ENCODE measurements around the gene GDF15.

The GDF15 gene

GRCh38 chr19:18431351-18432197, 45.6 kb downstream of the GDF15 start:
- no peak for DNase-seq (ENCODE audit: low read depth)

DNA sequence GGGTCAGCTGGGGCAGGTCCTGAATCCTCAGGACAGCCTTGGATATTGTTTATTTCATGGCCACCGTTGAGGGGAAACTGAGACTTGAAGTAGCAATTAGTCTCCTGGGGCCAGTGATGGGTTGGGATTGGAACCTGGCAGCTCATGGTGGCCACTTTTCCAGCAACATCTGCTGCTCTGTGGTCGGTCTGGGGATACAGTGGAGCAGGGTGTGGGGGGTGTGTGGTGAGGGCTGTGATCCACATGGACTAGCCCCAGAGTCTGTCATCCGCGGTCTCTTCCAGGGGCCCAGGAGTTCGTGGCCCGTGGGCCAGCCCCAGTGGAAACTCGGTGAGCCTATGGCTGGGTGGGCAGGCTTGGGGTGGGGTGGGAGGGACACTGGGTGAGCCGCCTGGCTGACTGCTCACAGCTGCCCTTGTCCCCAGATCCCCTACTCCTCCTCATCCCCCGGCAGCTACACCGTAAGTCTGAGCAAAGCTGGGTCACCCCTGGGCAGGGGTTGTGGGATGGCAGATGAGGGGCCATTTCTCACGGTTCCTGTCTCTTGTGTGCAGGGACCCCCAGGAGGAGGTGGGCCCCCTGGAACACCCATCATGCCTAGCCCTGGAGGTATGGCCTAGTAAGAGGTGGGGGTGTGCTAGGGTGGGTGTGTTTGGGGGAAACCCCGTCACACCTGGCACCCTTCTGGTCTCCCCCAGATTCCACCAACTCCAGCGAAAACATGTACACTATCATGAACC, 46.5 kb downstream of the GDF15 start:
- no peak for DNase-seq (ENCODE audit: low read depth)

DNA sequence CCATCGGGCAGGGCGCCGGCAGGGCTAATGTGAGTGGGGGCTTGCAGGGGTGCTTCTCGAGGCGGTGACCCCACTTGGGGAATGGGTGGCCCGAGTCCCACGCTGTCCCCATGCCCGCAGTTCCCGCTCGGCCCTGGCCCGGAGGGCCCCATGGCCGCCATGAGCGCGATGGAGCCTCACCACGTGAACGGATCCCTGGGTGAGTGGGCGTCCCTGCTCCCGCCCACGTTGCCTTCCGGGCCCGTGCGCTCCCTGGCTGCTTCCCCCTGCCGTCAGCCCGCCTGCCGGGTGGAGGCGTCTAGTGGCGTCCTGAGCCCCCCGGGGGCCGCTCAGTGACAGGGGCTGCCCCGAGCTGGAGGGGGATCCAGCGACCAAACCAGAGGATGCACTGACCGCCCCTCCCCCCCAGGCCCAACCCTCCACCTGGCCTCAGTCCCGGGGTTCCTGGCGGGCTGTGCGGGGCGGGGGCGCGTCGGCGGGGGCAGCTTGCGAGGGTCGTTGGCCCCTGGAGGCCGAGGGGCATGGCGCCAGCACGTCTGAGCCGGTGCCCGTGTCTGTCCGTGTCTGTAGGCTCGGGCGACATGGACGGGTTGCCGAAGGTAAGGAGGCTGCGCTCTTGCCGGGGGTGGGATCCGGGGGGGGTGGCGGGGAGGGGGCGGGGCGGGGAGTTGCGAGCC, 47.2 kb downstream of the GDF15 start:
- DNase-seq (ENCODE audit: low read depth) = no peak

- no peak for DNase-seq (ENCODE audit: low read depth)
Measured at GRCh38 chr19:18433735-18434398, 47.9 kb downstream of the GDF15 start.

- no peak for DNase-seq (ENCODE audit: low read depth)
Measured at GRCh38 chr19:18434411-18435175, 48.6 kb downstream of the GDF15 start.

GRCh38 chr19:18435178-18435841, 49.4 kb downstream of the GDF15 start:
- DNase-seq (ENCODE audit: low read depth) = no peak

DNA sequence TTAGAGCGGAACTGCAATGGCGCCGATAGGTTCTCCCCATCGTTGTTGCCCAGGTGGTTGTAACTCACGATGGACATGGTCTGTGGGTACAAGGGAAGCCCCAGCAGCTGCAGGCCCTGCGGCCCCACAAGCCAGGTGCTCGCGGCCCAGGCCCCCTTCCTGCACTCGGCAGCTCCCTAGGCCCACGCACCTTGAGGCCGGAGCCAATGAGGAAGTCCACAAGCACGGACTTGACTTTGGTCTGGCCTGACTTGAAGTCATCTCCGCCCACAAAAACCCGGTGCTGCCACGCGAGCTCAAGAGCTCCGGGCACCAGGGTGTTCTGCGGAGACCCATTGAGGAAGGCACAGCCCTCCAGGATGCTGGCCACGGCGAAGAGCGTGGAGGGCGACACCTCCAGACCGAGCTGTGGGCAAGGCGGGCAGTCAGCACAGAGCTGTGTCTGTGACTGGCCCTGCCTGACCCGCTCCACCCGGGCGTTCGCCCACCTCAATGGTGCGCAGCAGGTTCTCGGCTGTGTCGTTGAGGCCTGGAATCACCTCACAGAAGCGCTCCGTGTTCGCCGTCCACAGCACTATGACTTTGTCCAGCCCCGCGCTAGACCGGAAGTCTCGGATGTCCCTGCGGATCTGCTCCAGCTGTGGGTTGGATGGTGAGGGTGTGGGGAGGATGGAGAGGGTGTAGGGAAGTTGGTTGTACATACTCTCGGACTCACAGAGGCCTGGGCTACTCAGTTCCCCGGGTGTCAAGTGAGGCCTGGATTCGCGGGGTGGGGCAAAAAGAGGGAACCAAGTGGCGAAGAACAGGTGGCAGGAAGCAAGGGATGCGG, 50.1 kb downstream of the GDF15 start:
- no peak for DNase-seq (ENCODE audit: low read depth)

DNA sequence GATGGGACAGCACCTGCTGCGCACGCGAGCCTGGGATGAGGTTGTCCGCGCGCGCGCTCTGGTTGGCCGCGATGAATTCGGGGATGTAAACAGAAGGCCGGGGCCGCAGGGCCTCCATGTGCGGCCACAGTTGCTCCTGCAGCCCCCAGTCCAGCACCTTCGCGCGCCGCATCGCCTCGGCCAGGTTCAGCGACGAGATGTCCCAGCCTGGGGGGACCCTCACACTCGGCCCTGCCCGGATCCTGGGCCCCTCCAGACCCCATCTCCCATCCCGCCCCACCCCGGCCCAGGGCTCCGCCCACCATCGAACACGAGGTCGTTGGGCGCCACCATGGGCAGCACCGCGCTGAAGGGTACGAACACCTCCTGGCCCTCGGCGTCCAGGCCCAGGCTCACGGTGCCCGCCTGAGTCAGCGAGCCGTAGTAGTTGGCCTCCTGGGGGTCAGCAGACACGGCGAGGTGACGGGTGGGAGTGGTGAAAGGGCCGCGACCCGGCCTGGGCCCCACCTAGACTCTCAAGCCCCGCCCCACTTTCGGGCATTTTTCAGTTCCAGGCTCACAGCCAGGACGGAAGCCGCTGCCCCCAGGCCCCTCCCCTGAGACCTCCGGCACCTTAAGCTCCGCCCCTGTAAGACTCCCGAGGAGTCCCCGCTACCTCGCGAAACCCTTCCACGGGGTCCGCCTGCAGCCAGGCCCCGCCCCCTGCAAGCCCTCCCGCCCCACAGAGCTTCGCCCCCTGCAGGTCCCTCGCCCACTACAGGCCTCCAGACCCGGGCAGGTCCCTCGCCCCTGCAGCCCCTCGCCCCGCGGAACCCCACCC, 50.9 kb downstream of the GDF15 start:
- DNase-seq (ENCODE audit: low read depth) = no peak

- no peak for DNase-seq (ENCODE audit: low read depth)
Measured at GRCh38 chr19:18437491-18438330, 51.8 kb downstream of the GDF15 start, which contains the start of gene ISYNA1. TSS of gene ISYNA1 (minus strand) at chr19:18438133. CDS start at chr19:18437979, 154 bp downstream.

GRCh38 chr19:18438331-18439024, 52.5 kb downstream of the GDF15 start:
- DNase-seq (ENCODE audit: low read depth) = no peak
